HG03108 (cell line): Measurements from ENCODE around the gene GALNT10.
A peak's percentile ranks its signal among the peaks of the same experiment; 100 is the strongest.

Experiments used
- ATAC-seq: cut with Tn5 transposase; IDR thresholded peaks from one replicate; pipeline ENCODE4 v1.9.1; 2021; ENCODE audit warnings: moderate library complexity; ENCODE audit not compliant: unreplicated experiment

Gene GALNT10

DNA sequence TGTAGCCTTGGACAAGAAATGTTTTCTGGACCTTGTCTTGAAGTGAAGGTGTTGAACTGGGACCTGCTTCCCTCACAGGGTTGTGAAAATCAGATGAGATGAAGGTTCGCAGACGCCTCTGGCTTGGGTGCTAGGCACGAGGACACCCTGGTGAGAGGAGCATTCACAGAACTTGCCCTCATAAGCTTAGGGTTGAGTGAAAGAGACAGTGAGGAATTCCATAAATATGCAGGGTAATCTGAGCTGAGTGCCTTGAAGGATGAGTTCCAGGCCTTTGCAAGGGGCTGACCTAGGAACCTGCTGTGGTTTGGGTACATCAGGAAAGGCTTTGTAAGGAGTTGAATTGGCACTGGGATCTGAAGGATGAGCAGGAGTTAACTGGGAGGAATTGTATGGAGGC, 179.6 kb downstream of the GALNT10 start:
- ATAC-seq, result no peak

DNA sequence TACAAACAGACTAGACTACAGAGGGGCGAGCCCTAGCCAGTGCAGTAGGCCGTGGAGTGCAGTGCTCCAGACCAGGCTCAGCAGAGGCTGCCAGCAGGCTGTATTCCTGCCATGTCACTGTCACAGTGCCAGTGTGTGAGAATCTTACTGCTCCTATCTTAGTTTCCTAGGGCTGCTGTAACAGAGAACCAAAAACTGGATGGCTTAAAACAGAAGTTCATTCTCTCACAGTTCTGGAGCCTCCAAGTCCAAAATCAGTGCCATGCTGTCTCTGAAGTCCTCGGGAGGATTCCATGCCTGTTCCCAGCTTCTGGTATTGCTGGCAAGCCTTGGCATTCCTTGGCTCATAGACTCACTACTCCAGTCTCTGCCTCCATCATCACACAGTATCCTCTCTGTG, 180.3 kb downstream of the GALNT10 start:
- ATAC-seq, result no peak

DNA sequence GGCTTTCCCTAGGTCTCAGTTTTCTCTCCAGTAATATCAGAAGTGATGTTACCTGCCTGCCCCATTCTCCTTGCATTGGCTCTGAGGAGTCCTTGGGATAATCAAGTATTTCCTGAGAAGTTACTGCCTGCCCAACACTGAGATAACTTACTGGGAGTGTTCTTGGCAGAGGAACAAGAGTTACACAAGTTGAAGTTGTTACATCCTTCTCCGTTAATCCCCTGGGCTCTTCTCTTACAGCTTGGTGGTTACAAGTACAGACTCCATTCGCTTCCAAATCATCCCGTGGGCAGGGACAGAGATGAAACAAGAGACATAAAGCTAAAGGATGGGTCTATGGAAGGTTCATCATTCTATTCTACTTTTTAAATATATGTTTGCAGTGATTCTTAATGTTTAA, 181.2 kb downstream of the GALNT10 start:
- no peak for ATAC-seq

DNA sequence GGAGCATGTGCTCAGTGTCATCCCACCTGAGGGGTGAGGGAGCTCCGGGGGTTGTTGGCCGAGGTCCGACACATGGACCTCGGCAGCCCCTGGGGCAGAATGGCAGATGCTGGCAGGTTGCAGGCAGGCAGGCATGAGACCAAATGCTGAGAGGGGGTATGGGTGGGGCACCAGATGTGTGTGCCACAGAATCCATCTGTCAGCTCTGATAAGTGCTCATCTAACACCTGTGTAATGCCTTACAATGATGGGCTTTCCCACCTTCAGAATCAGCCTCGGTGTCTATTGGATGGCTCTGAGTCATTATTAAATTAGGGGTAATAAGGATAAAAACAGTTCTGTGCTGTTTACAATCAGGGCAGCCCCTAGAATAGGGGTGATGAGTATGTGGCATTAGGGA, 182.1 kb downstream of the GALNT10 start:
- ATAC-seq, result no peak

DNA sequence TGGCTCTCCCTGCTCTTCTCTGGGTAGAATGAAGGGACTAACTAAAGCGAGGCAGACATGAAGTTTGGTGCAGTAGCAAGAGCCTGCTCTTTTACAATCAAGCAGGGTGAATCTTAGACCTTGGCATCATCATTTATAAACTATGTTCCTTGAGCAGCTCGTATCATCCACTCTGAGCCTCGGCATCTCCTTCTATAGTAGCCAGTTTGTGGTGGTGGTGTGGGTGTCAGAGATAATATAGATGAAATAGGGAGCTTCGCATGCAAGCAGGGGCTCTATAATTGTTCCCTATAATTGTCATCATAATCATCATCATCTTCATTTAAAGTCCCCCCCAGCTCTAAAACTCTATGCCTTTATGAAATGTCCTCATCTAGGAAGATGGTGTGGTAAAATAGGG, 182.8 kb downstream of the GALNT10 start:
- no peak for ATAC-seq

DNA sequence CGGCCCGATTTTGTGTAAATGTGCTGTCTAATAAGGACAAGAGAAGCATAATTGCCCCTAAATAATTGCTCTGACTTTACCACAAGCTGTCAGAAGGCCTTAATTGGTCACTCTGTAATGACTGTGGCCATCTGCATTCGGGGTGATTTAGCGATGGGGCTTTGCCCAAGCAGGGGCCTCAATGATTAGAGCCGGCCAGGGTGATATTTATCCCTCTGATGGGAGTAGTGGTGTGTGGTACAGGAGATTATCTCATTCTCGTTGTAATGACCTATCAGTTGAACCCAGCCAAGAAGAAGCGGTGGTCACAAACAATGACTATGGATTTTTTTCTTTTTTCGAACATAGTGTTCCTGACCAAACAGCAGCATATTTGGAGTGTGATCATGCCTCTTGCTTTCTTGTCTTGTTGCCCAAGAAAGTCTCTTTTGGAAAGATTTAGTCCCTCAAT, 183.2 kb downstream of the GALNT10 start:
- no peak for ATAC-seq

DNA sequence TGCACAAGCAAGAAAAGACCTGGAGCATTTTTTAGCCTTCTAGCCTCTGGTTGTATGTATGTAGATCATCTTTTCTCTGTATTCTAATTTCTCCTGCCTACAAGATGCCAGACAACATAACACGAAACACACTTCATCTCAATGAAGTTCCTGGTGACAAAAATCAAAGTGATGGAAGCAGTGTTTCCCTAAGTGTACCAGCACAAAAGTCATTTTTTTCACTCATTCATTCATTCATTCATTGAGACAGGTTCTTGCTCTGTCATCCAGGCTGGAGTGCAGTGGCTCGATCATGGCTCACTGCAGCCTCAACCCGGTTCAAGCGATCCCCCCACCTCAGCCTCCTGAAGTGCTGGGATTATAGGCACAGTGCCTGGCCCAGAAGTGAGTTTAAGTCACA, 183.7 kb downstream of the GALNT10 start:
- ATAC-seq, result no peak

DNA sequence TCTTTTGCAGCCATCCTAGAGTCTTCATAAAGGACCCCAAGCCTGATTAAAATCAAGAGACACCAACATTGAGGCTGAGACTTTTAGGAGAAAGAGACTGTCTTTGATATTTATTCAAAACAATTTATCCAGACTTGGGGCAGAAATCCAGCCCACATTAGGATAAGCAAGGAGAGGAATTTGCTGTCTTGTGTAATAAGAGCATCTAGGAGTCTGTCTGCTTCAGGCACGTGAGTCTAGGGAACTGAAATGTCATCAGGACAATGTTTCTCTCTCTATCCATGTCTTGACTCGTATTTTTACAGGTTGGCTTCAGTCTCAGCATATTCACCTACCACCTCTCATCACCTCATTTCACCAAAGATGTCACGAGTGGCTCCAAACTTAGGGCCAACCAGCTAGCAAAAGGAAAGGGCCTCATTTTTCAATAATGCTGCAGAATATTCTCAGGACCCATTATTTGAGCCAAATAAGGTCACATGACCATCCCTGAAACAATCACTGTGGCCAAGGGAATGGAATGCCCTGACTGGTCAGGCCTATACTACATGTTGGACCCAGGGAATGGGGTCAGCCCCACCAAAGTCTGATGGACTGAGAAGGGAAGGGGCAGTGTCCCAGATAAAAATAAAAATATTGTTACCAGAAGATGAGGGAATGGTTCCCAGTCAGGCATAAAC, 184.9 kb downstream of the GALNT10 start:
- ATAC-seq, result no peak

DNA sequence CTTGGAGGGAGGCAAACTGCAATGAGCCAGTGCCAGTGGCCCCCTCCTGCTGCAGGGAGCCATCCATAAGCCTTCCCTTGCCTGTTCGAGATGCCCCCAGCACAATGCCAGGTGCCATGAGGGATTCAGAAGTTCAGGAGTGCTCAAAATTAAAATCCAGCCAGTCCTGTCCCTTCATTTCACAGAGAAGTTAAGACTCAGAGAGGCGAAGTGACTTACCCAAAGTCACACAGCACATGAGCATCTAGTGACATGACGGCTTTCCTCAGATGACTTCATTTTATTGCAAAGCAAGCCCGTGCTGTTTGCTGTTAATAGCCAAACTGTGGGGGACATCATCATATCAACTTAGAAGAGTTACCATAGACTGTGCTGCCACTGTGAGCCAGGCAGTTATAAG, 185.9 kb downstream of the GALNT10 start:
- ATAC-seq, result no peak

DNA sequence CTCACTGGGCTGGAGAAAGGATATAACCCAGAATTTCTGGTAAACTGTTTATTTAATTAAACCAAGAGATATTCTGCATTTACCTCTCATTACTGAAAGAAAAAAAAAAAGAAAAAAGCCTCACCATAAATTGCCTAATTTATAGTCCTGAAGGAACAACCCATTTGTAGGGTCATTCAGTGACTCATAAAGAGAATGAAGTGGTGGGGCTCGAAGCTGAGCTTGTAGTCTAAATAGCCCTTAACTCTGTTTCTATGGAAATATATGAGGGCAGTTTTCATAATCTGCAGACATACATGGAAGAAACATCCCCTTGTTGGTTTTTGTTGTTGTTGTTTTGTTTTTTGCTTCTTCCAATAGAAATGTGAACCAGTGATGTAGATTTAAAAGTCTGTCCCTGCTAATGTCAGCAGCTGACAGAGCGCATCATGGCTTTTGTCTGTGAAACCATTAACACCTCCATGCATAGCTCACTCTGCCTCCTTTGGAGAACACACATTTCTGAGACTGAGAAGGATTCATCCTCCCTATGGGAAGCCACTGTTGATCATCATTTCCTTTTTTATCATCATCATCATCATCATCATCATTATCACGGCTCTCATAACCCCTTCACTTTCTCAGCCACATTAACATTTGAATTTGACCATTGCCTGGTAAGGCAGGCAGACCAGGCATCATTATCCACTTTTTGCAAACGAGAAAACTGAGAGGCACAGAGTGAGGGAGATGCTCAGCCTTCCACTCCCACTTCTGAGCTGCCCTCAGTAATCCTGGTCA, 187.4 kb downstream of the GALNT10 start:
- ATAC-seq, result no peak

DNA sequence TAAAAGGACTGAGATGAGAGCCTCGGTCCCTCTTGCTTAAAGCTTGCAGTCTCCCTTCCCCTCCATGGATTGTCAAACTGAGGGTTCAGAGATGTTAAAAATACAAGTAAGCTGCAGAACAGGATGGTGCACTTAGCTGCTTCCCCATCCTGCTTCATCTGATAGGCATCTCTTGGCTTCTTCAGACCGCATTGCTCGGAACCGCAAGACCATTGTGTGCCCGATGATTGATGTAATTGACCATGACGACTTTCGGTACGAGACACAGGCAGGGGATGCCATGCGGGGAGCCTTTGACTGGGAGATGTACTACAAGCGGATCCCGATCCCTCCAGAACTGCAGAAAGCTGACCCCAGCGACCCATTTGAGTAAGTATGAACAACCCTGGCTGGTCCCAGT, 189.7 kb downstream of the GALNT10 start:
- no peak for ATAC-seq

DNA sequence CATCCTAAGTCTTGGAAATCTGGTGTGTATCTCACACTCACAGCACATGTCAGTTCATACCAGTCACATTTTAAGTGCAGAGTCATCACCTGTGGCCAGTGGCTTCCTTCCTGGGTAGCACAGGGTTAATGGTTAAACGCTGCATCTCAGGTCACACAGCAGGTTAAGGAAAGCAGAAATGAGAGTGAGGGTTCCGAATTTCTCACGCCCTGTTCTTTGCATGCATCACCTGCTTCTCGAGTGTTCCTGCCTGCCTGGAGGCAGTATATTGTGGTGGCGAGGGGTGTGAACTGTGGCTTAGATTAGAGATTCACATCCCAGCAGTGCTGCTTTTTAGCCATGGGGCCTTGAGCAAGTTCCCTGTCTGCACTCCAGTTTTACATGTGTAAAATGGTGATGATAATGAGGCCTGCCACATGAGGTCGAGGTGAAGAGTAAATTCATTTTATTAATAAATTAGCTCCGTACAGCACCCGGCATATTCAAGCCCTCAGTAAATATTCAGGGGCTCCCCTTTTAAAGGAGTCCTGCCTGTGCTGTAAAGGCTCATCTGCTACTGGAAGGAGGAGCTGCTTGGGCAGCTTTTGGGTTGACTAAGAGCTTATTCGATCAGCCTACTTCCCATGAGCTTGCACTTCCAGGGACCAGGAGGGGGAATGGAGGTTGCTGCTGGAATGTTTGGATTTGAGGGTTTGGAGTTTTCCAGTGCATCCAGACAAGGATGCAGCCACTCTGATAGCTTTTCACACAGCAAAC, 194.1 kb downstream of the GALNT10 start:
- peak; percentile 99 for ATAC-seq

DNA sequence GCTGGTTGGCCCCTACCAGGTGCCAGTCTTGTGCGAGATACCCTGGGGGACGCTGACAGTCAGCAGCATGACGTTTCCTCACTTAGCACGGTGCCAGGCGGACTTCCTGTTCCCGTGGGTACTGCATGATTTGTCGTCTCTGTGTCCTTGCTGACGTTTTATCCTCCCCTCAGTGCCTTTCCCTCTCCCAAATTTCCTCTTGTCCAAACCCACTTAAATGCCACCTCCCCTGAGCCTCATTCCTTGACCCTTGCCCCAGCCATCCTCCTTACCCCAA, 194.6 kb downstream of the GALNT10 start:
- no peak for ATAC-seq

DNA sequence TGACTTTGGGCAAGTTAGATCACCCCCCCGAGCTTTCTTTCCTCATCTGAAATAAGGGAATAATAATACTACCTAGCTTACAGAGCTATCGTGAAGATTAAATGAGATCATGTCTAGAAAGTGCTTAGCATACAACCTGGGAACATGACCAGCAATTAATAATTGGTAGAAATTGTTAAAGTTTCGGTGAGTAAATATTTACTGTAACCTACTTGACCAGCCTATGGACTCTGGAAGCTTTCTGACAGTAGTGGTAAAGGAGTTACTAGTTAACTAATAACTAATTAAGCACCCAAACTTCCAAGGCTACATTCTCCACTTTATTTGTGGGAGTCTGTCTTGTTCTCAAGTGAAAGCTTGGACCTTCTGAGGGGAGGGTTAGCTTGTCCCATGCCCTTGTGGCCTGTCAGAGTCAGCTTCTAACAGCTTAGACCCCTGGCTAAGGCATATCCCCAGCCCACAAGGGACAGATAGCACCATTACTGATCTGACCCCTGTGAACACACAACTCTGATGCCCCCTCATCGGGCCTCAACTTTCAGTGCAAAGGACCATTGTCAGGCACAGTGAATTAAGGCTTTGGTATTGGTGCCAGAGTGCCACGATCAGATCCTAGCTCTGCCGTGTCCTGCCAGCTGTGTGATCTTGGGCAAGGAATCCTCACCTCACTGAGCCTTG, 196.6 kb downstream of the GALNT10 start:
- ATAC-seq, result no peak

DNA sequence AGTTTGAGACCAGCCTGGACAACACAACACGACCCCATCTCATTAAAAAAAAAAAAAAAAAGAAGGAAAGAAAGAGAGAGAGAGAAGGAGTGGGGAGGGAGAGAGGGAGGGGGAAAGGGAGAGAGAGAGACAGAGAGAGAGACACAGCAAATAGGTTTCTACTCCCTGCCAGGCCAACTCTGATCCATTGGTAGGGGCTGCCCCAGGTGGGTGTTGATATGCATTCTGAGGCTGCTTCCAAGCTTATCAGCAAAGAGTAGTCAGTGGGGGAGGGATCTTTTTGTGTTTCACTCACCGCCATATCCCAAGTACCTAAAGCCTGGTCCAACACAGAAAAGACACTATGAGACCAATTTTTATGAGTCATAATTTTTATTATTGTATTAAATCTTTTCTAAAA, 198.3 kb downstream of the GALNT10 start:
- no peak for ATAC-seq

DNA sequence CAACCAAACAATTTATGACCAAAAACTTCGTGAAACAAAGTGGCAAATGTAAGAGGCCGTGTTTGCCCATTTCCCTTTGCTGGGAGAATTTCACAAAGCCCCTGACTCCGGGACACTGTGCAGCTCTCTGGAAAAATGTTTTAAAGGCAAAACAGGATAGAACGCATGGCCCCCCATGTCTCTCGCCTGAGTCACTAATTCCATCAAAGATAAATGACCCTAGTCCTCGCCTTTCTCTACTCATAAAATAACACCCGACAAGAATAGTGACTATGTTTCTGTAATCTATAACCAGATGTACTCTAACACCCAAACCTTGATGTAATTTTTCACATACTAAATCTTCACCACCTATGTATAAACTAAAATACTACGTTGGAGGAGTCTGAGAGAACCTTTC, 199.6 kb downstream of the GALNT10 start:
- ATAC-seq, result no peak

DNA sequence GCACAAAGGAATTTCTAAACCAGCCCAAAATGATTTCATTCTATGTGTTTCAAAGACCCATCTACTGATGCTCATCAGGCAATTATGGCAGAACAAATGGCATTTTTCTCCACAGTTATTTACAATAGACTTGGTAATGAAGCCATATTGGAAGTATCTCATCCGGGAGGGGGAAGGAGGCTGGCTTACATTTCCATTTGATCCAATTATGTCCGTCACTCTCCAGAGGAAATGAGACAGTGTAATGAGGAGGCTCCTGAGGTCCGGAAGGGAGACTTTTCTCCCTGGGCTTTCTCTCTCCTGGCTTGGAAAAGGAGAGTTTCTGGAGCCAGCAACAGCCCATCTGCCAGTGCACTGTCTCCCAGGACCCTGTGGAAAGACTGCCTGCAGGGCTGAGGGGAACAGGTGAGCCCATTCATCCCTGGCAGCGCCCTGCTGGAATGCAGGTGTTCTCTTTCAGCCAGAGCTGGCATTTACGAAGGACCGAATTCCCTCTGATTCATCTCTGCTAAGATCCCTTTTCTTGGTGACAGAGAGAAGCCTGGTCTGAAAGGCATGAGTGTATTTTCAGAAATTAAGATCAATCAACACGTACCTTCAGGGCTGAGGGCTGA, 200.3 kb downstream of the GALNT10 start:
- ATAC-seq, result no peak

DNA sequence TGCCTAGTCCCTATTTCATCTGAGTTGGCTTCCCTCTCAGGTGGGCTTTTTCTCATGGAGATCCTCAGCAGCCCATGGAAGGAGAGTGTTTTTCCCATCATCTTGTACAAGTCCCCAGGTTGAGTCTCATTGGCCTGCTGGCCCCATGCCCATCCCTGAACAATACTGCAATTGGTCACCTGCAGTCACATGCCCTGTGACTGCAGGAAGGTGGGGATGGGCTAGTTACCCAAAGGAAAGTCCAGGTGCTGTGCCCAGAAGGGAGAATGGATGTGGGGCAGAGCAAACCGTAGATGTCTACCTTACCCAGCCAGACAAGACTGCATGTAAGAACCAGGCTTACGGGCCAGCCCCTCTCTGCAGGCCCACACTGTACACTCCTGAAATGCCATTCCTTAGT, 201.3 kb downstream of the GALNT10 start:
- ATAC-seq, result no peak

DNA sequence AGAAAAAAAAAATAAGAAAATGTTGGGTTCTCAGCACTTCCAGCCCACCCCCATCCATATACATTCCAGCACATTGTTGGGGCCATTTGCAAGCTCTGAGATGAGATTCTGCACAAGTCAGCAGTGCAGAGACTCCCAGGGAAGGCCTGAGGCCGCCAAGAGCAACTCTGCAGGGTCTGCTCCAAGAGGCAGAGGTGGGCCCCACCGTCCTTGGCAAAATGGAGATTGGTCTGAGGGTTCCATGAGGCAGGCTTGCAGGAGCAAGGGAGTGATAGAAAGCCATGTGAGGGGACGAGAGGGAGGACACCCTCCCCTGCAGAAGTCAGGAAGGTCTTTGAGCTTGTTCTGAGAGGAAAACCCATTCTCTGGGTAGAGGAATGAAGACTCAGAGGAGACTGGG, 203.3 kb downstream of the GALNT10 start:
- no peak for ATAC-seq

DNA sequence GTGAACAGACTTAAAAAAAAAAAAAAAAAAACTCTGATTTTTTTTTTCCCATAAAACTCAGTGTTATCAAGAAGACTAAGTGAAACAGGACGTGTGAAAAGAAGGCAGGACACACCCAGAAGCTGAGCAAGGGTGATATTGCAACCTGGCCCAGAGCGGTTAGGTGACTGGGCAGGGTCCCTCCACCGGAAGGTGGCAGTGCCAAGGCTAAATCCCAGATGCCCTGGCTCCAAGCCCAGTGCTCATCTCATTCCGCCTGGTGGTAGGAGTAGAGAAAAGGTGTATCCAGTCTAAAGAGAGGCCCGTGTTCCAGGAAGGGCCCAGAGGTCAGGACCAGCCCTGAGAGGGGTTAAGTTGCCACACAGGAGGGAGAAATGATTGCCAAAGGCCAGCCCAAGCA, 203.8 kb downstream of the GALNT10 start:
- no peak for ATAC-seq

DNA sequence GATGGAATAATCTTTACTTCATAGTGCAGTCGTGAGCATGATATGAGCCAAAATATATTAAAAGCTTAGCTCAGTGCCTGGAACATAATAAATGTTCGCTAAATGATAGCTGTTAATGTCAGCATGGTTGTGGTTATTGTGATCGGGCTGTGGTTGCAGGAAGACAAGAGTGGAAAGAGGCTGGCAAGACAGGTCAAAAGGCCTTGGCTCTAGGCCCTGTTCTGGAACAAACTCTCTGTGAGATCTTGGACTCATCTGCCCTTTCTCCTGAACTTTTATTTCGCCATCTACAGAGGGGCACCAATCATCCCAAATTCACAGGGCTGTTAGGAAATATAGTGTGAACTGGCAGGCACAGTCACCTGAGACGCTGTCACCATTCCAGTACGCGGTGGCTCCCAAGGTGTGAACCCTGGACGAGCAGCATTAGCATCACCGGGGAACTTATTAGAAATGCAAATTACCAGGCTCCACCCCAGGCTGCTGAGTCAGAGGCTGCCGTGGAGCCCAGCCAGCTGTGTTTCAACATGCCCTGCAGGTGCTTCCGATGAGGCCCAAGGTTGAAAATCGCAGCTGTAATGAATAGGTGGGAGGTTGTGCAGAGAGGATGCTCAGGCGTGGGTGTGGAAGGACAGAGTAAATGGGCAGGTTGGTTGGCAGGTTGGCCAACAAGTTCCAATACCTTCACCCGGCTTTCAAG, 205.0 kb downstream of the GALNT10 start:
- ATAC-seq, result peak; percentile 70
